HG03139 (cell line): ENCODE measurements around the gene GALNT18.

Experiments
- ATAC-seq: cut with Tn5 transposase; IDR thresholded peaks from one replicate; pipeline ENCODE4 v1.9.1; 2021; ENCODE audit not compliant: unreplicated experiment

The GALNT18 gene

DNA sequence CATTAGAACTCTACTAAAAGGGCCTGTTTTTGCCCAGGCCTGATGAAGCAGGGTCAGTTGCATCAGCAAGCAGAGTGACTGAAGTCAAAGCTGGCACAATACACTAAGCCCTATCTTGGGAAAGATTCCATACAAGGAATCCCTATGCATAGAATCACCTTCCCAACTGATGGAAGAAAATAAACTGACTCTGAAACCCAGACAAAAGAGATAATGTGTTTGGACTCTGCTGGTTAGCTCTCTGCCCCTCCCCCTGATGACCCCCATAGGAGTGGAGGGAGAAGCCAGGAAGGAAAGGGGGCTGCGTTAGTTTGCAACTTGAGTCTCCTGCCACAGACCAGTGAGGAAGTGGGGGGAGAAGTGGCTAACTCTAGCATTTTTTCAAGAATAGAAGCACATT, 32.9 kb downstream of the GALNT18 start:
- ATAC-seq, result no peak

DNA sequence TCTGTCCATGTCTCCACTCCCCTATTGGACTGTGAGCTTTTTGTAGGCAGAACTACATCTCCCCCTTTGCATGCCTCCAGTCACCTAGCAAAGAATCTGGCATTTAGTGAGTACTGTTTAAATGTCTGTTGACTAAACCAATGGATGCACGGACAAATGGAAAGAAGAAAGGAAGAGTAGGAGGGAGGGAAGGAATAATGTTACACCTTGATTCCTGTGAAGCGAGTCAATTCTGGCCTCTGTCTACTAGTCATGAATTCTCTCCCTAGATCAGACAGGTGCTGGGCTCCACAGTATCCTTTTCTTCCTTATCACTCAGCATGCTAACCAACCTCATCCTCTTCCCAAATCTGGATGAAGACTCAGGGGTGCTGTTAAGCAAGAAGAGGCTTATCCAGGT, 33.6 kb downstream of the GALNT18 start:
- no peak for ATAC-seq

DNA sequence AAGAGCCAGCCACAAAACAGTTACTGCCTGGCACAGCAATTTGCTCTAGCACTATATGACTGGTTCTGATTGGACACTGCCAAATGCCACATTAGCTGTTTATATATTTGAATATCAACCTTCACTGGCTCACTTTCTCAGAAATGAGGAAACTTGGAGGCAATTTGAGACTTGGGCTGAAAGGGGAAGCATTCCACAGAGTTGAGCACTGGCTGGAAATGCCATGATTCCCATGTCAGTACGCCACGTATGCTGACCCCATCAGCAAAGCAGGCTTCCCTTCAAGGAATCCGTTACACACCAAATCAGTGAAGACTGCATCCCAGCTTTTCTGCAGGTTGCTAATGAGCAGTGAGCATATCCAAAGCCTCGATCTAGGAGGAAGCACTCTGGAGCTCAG, 34.7 kb downstream of the GALNT18 start:
- no peak for ATAC-seq

DNA sequence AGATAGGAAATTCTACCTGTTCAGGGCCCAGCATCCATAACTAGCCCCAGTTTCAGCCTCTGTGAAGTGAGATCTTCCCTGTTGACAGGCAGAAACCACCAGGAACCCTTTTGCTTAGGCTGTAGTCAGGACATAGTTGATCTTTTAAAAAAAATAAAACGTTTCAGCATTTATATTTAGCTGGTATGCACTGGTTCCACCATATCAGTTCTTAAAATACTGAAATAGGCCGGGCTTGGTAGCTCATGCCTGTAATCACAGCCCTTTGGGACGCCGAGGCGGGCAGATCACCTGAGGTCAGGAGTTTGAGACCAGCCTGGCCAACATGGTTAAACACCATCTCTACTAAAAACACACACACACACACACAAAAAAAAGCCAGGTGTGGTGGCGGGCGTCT, 35.3 kb downstream of the GALNT18 start:
- no peak for ATAC-seq

DNA sequence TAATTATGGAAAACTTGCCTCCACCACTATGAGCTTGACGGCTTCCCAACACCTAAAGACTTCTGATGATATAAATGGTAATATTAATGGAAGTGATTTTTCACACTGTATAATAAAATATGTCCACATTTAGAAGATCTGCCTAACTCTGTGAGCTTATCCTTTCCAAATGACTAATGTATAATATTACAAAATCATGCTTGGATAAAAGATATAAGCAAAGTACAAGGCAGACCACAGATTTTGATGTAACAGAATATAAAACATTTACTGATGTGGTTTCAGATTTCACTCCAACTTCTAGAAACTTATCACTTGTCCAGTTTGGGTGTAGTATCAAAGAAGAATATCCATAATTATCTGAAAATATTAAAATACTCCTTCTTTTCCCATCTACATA, 36.9 kb downstream of the GALNT18 start:
- ATAC-seq, result no peak

DNA sequence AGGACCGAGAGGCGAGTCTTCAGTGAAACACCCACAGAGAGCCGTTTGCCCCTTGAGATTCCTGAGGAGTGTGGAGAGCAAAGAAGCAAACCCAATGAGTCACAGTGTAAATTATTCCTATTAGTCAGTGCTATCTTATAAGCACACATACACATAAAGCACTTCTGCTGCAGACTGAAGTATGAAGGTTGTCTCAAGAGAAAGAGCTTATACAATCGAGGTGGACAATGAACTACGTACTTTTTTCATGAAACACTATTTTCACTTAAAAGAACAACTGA, 37.3 kb downstream of the GALNT18 start:
- no peak for ATAC-seq

DNA sequence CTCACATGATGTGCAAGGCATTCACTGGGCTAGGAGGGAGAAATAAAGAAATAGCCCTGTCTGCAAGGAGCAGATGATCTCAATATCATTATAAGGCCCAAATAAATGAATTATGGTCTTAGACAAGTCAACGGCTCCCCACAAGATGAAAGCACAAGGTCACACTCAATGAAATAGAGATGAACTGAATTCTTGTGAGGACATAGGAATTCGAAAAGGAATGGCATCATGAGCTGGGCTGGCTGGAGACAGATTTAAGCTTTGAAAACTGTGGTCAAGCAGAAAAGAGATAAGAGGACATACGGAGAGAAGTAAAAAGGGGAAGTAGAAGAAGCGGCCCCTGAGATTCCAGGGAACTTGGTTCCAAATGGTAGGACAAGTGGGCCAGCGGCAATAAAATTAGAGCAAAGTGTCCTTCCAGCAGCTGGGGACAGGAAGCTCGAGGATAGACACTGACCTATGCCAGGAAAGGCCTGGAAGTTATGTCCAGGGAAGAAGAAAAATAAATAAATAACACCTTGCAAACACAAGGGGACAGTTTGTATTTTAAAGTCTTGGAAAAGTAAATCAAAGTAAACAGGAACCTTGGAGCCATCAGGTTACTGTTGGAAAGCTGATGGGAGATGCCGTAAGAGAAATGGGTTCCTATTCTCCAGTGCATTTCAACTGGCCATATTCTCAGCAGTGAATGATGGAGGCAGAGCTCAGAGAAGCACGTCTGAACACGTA, 37.8 kb downstream of the GALNT18 start:
- no peak for ATAC-seq

DNA sequence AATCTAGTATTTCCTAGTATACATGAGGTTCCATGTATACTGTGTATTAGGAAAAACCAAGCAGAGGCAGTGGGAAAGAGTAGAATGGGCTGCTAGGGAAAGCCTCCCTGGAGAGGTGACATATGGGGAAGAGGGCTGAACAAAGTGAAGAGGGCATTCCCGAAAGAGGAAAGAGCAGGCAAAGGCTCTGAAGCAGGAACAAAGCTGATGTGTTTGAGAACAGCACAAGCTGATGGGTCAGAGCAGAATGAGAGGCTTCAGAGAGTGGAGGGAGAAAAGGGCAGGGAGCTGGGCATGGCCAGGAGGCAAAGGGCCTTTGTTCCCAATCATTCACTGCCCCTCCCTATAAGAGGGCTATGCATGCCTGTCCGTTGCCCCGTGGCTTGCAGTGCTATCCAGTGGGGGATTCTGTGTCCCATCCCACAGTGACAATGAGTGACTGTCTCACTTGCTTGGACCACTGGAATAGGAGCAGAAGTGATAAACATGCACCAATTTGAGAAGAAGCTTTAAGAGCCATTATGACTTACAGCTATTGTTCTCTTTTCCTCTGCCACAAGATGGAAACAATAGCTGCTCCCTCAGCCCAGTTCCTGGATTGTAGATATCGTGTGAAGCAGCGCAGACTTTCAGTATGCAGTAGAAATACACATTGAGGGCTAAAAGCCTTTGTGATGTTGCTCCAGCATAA, 39.6 kb downstream of the GALNT18 start:
- ATAC-seq, result no peak

DNA sequence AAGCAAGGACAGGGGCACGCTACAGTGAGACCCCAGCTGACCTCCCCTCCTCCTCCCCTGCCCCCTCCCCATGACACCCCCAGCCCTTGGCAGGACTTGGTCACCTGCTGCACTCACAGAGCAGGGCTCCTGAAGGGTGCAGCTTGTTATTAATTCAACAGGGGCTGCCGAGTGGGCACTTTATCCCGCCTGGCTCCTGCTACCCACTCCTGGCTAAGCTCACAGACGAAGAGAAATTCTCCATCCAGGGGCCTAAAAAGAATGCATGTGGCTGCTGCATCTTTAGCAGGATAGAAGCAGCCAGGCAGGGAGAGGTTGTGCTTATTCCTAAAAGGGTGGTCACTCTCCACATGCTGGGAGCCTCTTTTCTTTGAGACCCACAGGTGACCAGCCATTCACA, 40.3 kb downstream of the GALNT18 start:
- no peak for ATAC-seq

DNA sequence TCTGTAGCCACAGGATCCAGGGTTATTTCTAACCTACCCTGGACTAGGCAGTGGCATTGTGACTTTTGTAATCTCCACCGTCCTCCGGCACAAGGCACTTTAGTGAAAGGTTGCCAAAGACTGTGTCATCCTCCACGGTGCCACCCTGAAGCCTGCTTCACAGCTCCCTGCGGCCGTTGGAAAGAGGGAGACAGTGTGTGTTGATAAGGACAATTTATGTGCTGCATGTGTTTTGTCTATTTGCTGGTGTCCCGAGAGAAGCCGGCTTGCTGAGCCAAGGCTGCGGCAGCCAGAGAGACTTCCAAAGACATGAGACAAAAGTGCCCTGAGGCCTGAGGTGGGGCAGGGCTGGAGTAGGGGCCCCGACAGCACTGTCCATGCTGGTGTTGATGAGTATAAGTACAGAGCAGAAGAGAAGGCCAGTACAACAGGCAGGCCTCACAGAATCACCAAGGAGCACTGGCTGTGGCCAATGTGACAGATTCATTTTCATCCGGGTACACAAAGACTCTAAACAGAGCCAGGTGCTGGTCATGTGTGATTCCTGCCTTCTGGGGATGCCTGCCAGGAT, 40.9 kb downstream of the GALNT18 start:
- no peak for ATAC-seq

DNA sequence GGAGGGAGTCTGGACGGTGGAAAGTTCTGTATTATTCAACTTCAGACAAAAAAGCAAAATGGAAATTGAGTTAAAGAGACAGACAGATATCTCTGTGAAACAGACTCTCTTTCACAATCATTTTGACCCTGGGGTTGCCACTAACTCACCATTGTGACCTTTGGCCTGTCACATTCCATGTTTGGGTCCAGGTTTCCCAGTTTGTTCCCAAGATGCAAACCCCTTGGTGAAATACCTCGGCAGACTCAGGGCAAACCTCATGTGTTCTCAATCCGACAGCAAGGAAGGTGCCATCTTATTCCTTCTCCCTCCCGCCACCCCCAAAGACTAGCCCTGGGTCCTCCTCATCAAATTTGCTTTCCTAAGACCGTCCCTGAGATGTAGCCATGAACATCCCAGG, 41.8 kb downstream of the GALNT18 start:
- no peak for ATAC-seq

DNA sequence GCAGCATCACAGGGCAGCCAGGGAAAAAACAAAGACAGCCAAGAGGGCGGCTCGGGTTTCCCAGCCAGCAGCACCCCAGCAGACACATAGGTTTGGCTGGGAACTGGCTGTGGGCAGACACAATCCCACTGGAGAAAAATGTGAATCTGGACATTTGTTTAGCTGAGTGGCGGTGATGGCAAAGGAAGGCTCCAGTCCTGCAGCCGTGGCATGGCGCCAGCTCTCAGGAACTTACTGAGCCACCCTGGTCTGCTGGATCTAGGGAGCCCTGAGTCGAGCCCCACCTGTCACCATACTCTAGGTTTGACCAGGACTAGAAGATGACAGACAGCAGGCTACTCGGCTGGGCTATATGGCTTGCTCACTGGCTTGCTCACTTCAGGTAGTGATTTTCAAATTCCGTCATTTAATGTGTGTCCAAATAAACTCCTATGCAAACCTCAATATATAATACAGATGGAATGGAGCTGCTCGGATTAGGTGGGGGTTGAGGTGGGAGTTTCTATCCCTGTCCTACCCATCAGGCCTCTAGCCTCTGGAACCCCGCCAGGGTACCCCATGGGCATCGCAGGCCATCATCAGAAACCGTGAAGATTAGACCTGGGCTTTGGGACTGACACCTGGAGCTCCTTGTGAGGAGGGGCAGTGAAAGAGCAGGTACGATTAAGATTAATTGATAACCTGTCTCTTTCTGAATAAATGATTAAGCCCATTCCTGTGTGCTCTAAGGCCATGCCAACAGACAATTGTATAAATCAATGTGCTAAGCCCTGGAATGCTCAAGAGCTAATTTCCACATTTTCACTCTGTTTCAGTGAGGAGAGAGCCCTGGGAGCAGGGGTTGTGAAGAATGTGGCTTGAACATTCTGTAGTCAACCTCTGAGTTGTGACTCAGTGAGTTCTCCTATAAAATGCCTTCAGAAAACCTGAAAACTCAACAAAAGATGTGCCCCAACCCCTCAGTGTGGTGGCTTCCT, 42.5 kb downstream of the GALNT18 start:
- no peak for ATAC-seq

DNA sequence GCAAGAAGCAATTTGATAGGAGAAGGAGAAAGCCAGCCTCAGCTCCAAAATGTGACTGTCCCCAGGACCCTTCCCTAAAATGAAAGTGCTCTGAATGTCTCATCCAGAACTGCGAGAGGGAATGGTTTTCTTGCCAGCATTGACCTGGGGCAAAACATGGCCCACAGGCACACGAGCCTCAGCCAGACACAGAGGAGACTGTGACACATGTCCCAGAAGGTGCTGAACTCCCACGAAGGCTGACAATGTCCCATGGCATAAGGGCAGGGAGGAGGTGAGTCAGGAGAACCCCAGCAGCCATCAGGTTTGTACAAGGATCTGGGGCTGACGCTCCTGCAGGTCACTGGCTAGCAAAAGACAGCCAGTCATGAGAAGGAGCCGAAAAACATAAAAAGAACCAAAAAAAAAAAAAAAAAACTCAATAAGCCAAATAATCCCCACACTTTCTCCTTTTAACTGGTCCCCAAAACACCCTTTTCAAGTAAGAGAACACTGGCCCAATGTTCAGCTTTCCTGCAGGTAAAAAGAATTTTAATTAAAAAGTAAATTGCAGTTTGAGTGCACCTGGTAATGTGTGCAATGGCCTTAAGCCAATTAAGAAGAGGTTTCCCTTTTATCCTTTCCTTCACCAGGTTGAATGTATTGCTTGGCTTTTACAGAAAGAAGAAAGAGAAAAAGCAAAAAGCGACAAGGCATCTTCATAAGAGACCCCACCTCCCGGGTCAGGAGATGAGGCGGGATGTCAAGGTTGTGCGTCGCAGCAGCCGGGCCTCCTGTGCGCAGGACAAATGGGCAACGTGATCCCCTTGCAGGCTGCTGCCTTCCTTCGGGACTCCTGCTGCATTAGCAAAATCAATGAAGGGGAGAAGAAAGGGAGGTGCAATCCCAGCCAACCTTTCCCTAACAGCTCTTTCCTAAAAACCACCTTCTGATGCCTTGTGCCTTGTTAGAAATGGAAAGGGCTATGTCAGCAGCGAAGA, 43.6 kb downstream of the GALNT18 start:
- no peak for ATAC-seq

DNA sequence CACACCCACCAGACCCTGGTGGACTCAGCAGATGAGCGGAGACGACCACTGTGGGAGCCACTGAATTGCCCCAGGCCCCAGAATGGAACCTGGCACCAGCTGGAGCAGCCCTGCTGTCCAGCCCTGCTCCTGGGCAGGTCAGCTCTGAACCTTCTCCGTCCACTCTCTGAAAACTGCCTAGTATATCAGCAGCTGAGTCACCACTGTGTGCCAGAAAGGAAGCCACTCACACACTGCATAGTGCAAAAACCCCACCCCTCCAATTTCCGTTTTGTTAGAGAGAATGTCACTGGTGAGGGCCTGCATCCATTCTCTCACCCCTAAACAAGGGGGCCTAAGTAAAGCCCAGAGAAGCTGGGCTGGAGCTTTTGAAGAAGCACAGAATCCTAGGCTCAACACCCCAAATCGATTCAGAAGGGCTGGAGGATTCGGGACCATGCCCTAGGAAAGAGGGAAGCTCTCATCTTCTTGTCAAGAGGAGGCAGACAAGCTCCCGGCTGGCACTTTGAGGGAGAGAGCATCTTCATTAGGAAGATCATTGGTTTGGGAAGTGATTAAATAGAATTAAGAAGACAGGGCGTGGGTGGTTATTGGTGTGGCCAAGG, 44.5 kb downstream of the GALNT18 start:
- no peak for ATAC-seq

DNA sequence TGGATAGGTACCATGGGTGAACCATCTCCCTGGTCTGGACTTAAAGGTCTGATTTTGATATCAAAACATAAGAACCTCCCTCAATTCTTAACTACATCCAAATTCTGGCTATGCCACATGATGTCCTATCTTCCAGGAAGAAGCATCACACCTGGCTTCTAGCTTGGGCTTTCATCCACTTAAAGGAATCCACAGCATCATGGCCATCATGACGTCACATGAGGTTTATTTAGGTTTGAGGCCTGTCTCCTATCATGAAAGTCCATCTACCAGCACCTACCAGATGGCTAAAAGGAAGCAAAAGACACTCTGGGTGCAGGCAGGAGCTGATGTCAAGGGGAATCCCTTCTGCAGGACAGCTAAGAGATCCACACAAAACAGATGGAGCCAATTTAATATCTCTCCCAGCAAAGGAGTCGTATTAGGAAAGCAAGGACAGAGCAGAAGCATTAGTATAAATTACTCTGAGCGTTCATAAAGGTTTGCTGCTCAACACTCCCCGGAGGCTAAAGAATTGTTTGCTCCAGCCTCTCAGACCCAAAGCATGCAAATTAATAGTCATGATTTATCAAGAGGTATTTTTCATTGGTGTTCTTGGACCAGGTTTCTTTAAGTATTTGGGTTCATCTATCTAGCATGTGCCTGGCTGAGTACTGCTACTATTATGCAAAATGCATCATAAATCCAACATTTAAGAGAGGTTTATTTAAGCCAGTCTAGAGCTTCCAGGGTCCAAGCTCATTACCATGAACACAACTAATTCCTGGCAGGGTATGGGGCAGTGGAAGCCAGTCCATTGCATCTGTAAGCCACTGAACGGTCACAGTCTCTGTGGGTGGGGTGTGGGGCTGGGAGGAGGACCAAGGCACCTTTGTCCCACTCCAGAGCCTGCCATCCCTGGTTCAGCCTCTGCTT, 47.2 kb downstream of the GALNT18 start:
- ATAC-seq, result no peak

DNA sequence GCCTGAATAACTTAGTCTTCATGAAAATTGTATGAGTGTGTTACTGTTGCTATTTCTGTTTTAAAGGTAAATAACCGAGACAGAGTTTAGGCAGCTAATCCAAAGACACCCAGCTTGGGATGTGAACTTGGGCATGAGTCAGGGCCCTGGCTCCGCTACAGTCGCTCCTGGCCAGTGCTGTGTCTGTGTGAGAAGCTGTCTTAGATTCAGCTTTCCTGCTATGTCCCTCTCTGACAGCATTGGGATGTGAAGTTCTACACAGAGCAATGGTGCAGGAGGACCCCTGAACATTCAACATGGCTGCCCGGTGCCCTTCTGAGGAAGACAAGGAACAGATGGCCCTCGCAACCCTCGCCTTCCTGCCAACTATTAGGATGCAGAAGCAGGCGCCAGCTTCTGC, 49.4 kb downstream of the GALNT18 start:
- ATAC-seq, result no peak

DNA sequence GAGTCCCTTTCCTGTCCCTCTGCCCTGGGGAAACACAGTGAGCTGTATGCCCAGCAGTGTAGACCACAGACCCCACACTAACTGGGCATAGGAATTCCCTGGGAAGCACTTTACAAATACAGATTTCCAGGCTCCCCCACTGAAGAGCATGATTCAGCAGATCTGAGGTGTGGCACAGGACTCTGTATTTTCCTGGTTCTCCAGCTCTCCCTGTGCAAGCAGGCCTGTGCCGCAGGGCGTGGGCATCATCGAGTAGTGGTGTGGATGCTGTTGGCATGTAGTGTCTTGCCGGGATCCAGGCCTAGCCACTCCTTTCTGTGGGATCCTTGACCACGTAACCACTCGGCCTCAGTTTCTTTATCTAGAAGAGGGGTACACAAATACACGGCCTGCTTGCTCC, 49.9 kb downstream of the GALNT18 start:
- ATAC-seq, result no peak

DNA sequence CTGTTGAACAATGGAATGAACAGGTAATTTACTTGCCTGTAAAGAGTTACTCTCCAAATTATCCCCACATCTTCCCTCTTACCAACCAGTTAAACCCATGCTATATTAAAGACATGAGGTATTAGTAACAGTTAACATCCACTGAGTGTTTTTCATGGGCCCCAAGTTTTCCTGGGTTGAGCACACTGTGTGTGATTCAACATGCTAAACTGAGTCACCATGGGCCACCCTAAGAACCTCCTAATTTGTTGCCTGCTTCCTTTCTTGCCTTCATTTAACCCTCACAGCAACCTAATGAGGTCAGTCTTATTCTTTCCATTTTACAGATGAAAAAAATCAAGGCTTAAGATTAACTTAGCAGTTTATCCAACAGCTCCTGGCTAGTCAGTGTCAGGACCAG, 51.0 kb downstream of the GALNT18 start:
- ATAC-seq, result no peak

DNA sequence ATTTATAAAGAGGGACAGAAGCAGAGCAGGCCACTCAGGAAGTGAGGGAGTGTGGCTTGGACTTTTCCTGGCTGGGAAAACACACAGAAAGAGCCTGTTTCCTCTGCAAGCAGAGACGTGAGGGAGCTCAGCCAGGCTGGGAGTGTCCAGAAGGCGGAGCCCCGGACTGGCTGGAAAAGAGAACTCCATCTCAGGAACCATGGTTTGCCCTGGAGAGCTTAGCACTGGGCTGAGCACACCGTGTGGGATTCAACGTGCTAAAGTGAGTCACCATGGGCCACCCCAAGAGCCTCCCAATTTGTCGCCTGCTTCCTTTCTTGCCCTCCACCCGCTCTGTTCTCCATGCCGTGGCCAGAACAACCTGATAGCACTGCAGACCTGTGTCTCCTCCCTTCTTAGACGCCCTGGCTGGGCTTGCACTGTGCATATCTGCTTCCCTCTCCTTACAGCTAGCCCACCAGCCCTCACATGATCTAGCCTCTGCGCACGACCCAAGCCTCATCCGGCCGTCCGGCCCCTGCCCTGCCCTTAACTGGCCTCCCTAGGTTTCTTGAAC, 51.8 kb downstream of the GALNT18 start:
- ATAC-seq, result no peak
